ENCODE data around the gene QSOX1.

Gene QSOX1

DNA sequence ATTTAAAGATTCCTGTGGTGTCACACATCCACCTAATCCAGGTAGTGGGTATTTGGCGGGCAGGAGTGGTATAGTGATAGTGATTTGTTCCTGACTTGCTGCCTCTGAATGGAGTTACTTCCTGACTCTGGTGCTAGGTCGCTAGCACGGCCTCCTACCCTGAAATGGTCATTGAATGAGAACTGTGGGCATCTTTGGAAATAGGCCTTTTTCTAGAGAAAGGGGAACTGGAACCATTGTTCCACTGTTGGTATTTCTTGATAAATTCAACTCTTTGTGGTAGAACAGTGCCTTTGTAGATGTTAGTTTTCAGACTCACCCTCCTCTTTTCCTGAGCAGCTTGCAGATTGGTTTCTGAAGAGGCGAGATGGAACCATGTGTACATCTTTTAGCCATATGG lies 1.5 kb downstream of the QSOX1 start:
- H3K79me2 ChIP-seq (ENCODE audit: insufficient read depth, low read length), result no peaks in the 10 kb centered on the region

DNA sequence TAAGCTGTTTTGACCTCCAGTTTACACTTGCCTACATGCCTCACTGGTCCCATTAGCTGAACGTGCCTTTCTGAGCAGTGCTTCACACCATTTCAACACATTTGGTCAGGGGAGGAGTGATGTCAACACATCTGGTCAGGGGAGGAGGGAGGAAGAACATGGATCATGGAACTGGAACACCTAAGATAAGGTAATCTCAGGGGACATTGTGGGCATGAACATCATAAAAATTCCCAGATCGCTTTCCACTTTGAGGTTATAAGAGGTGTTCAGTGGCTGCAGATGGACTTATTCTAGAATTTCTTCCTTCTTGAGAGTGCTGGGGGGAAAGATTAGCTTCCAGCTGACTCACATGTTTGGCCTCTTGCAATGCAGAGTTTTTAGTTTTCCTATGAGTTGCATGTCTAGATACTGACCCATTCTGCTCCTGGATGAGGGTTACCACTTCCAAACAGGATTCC lies 2.0 kb downstream of the QSOX1 start:
- Histone ChIP-seq H3K9ac (ENCODE audit: low read length) (no peak overlapping the region), H3K27me3 (ENCODE audit: low read length) (no peaks in the 10 kb centered on the region), H3K4me2 (ENCODE audit: low read depth, low read length, poor library complexity, severe bottlenecking) (no peak overlapping the region), H4K20me1 (ENCODE audit: low read depth, low read length) (no peaks in the 10 kb centered on the region), H3F3A (ENCODE audit: insufficient read depth) (no peaks in the 10 kb centered on the region), H3K9me3 (ENCODE audit: insufficient read depth, low read length) (no peaks in the 10 kb centered on the region), H3K79me2 (ENCODE audit: insufficient read depth, low read length) (no peaks in the 10 kb centered on the region), H2AFZ (ENCODE audit: low read depth, low read length, severe bottlenecking) (no peak overlapping the region), H3K4me3 (ENCODE audit: insufficient read depth, low read length, poor library complexity, severe bottlenecking) (no peak overlapping the region), H3K36me3 (ENCODE audit: low read length) (no peaks in the 10 kb centered on the region), H3K9me2 (replicated peaks; ENCODE audit: insufficient read depth, low read length) (no peaks in the 10 kb centered on the region), H3K27ac (ENCODE audit: low read depth, low read length) (no peak overlapping the region)
- TF ChIP-seq, protein P1, sequence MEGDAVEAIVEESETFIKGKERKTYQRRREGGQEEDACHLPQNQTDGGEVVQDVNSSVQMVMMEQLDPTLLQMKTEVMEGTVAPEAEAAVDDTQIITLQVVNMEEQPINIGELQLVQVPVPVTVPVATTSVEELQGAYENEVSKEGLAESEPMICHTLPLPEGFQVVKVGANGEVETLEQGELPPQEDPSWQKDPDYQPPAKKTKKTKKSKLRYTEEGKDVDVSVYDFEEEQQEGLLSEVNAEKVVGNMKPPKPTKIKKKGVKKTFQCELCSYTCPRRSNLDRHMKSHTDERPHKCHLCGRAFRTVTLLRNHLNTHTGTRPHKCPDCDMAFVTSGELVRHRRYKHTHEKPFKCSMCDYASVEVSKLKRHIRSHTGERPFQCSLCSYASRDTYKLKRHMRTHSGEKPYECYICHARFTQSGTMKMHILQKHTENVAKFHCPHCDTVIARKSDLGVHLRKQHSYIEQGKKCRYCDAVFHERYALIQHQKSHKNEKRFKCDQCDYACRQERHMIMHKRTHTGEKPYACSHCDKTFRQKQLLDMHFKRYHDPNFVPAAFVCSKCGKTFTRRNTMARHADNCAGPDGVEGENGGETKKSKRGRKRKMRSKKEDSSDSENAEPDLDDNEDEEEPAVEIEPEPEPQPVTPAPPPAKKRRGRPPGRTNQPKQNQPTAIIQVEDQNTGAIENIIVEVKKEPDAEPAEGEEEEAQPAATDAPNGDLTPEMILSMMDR (IDR thresholded peaks at IDR 0.05; ENCODE audit: insufficient read depth, low read length, poor library complexity, severe bottlenecking), result no peak
- no peak for TF ChIP-seq EZH2phosphoT487 (conservative IDR thresholded peaks at IDR 0.05; ENCODE audit: low read length)

More for the DNA sequence above, 1.5 kb downstream of the QSOX1 start:
- no peaks in the 10 kb centered on the region for H4K20me1 ChIP-seq (ENCODE audit: low read depth, low read length)
- H3K9me2 ChIP-seq (replicated peaks; ENCODE audit: insufficient read depth, low read length), result no peaks in the 10 kb centered on the region
- no peak overlapping the region for H2AFZ ChIP-seq (ENCODE audit: low read depth, low read length, severe bottlenecking)
- no peak overlapping the region for H3K27ac ChIP-seq (ENCODE audit: low read depth, low read length)
- no peak overlapping the region for H3K4me2 ChIP-seq (ENCODE audit: low read depth, low read length, poor library complexity, severe bottlenecking)
- H3K4me3 ChIP-seq (ENCODE audit: insufficient read depth, low read length, poor library complexity, severe bottlenecking), result no peak overlapping the region
- no peaks in the 10 kb centered on the region for H3F3A ChIP-seq (ENCODE audit: insufficient read depth)
- H3K9ac ChIP-seq (ENCODE audit: low read length), result no peak overlapping the region
- H3K27me3 ChIP-seq (ENCODE audit: low read length), result no peaks in the 10 kb centered on the region
- no peaks in the 10 kb centered on the region for H3K36me3 ChIP-seq (ENCODE audit: low read length)
- no peaks in the 10 kb centered on the region for H3K9me3 ChIP-seq (ENCODE audit: insufficient read depth, low read length)
- no peak for TF ChIP-seq EZH2phosphoT487 (conservative IDR thresholded peaks at IDR 0.05; ENCODE audit: low read length)
- TF ChIP-seq, protein P1 (IDR thresholded peaks at IDR 0.05; ENCODE audit: insufficient read depth, low read length, poor library complexity, severe bottlenecking), result no peak

DNA sequence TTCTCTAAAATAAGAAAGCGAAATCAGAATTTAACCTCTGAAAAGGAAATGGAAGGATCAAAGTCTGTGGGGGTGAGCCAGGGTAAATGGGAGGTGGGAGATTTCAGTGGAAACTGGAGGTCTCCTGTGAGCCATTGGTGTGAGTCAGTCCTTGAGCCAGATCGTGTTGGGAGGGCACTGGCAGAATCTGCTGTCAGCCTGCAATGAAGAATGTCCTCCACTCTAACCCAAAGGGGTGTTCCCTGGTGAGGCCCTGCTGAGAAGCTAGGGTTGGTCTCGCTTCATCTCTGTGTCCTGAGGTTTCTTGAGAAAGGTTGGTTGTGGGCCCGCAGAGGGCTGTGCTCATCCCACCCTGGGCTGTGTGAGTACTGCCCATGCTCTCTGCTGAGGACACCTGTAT lies 2.4 kb downstream of the QSOX1 start:
- H3K79me2 ChIP-seq (ENCODE audit: insufficient read depth, low read length), result no peaks in the 10 kb centered on the region
- H3K27me3 ChIP-seq (ENCODE audit: low read length), result no peaks in the 10 kb centered on the region
- no peaks in the 10 kb centered on the region for H3K9me2 ChIP-seq (replicated peaks; ENCODE audit: insufficient read depth, low read length)
- H3K4me3 ChIP-seq (ENCODE audit: insufficient read depth, low read length, poor library complexity, severe bottlenecking), result no peak overlapping the region
- H3K4me2 ChIP-seq (ENCODE audit: low read depth, low read length, poor library complexity, severe bottlenecking), result no peak overlapping the region
- H3K9me3 ChIP-seq (ENCODE audit: insufficient read depth, low read length), result no peaks in the 10 kb centered on the region
- H3K27ac ChIP-seq (ENCODE audit: low read depth, low read length), result no peak overlapping the region
- no peaks in the 10 kb centered on the region for H3K36me3 ChIP-seq (ENCODE audit: low read length)
- TF ChIP-seq EZH2phosphoT487 (conservative IDR thresholded peaks at IDR 0.05; ENCODE audit: low read length), result no peak
- TF ChIP-seq, protein P1 (IDR thresholded peaks at IDR 0.05; ENCODE audit: insufficient read depth, low read length, poor library complexity, severe bottlenecking), result no peak
- H4K20me1 ChIP-seq (ENCODE audit: low read depth, low read length), result no peaks in the 10 kb centered on the region
- no peak overlapping the region for H3K9ac ChIP-seq (ENCODE audit: low read length)
- H3F3A ChIP-seq (ENCODE audit: insufficient read depth), result no peaks in the 10 kb centered on the region
- no peak overlapping the region for H2AFZ ChIP-seq (ENCODE audit: low read depth, low read length, severe bottlenecking)

Data from SU-DHL-6 (cell line).